HG02798 (cell line): ENCODE measurements around the gene MROH9.

Experiments
- ATAC-seq: cut with Tn5 transposase; IDR thresholded peaks from one replicate; pipeline ENCODE4 v1.9.1; 2021; ENCODE audit warnings: mild to moderate bottlenecking; ENCODE audit not compliant: unreplicated experiment, poor library complexity

The MROH9 gene

GRCh38 chr1:170967042-170967910 is 31.9 kb downstream of the MROH9 start:
- peak; percentile 75 for ATAC-seq

GRCh38 chr1:170970256-170970655 is 34.9 kb downstream of the MROH9 start:
- ATAC-seq = no peak

GRCh38 chr1:170978371-170978910 is 43.1 kb downstream of the MROH9 start:
- ATAC-seq = no peak

GRCh38 chr1:170985406-170985805 is 50.1 kb downstream of the MROH9 start:
- ATAC-seq = no peak

- no peak for ATAC-seq
These were observed 51.6 kb downstream of the MROH9 start for GRCh38 chr1:170986901-170987300.

GRCh38 chr1:170987424-170987823 is 52.1 kb downstream of the MROH9 start:
- ATAC-seq = no peak

GRCh38 chr1:170993151-170993550 is 57.8 kb downstream of the MROH9 start:
- no peak for ATAC-seq

GRCh38 chr1:170993717-170994116 is 58.4 kb downstream of the MROH9 start:
- ATAC-seq = no peak

GRCh38 chr1:171014880-171015279 is 79.5 kb downstream of the MROH9 start:
- no peak for ATAC-seq

GRCh38 chr1:171017426-171017825 is 82.1 kb downstream of the MROH9 start:
- no peak for ATAC-seq

- no peak for ATAC-seq
These were observed 84.6 kb downstream of the MROH9 start for GRCh38 chr1:171019971-171020370.

- no peak for ATAC-seq
These were observed 97.7 kb downstream of the MROH9 start for GRCh38 chr1:171032822-171033702.

- no peak for ATAC-seq
These were observed 102.3 kb downstream of the MROH9 start for GRCh38 chr1:171037626-171038025.

GRCh38 chr1:171038284-171038683 is 103.0 kb downstream of the MROH9 start:
- no peak for ATAC-seq

GRCh38 chr1:171048014-171048413 is 112.7 kb downstream of the MROH9 start:
- no peak for ATAC-seq

GRCh38 chr1:171052977-171053376 is 117.6 kb downstream of the MROH9 start:
- no peak for ATAC-seq

GRCh38 chr1:171055966-171056643 is 120.8 kb downstream of the MROH9 start:
- ATAC-seq = no peak

- ATAC-seq = no peak
These were observed 126.2 kb downstream of the MROH9 start for GRCh38 chr1:171061425-171062143.

GRCh38 chr1:171062902-171063301 is 127.6 kb downstream of the MROH9 start:
- ATAC-seq = no peak

GRCh38 chr1:171075041-171075440 is 139.7 kb downstream of the MROH9 start:
- no peak for ATAC-seq
